ENCODE results near the gene SLCO2A1.

Gene SLCO2A1

DNA sequence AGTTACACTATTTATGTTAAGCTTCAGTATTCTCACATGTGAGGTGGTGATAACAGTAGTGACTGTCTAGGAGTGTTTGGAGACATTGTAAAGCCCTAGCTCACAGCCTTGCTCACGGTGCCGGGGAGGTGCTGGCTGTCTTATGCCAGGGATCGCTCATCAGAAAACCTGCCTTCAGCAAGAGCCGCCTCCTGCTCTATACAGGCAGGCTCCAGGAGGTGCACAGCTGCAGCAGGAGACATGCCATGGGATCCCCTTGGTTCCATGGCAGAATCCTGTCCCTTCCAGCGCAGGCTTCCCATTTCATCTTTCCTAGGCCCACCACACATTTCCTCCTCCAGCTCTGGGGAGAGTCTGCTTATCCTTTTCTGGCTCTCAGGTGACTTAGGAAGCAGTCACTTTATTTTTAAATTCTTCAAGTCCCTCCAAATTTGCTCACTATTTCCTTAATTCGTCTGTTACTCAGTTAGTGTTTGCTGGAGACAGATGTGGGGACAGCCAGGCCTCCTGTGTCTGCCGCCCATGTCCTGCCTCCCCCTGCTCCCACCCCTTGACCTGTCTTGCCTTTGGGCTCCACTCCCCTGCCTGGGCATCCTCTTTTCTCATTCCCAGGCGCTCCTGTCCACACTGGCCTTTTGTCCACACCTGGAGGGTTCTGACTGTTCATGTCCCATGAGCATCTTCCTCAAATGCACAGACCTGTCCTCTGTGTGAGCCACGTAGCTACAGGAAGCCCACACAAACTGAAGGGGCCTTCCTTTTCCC, 31.7 kb downstream of the SLCO2A1 start:
- DNase-seq: no peak

DNA sequence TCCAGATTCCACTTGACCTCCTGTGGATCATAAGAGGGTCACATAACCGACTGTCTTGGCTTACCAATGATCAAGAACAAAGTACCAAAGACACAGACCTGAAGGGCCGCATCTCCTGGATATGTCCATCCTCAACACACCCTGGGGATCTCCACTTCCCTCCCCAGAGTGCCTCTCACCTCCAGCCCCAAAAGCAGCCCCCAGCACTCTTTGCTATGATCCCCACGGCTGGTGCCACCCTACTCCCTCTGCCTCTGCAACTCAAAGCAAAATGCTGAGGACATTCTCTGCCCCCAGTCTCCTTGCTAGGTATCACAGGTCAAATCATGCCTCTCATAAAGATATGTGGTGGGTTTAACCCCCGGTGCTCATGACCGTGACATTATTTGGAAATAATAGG, 32.7 kb downstream of the SLCO2A1 start:
- no peak for DNase-seq

DNA sequence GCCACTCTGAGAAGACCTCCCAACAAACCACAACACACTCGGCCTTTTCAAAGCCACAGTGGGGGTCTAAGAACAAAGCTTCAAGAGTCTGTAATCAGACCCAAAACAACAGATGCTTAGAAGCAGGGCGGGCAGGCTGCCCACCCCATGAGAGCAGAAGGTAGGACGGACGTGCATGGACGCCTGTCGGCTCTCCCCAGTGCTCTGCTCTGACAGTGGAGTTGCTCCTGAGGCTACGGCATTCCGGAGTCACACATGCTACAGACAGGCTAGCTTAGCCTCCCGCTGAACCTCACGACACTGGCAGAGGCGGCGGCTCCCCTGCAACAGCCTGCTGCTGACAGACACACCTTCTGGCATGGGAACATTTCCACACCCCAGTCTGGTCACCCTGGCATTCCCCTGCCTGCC, 33.5 kb downstream of the SLCO2A1 start:
- DNase-seq: no peak

DNA sequence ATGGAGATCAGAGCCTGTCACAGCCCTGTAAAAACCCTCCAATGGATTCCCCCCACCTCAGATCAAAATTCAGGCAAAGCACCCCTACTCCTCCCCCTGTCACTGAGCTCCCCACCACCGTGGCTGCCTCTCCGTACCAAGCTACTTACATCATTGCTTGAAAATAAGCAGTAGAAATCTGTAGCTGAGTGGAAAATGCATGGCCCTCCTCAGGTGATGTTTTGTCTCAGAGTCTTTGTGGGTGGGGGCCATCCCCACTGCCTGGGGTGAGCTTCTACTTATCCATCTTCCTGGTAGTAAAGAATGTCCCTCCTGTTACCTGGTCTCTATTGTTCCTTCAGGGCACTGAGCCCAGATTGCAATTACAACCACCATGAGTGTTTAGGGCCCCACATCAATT, 34.5 kb downstream of the SLCO2A1 start:
- DNase-seq: no peak

DNA sequence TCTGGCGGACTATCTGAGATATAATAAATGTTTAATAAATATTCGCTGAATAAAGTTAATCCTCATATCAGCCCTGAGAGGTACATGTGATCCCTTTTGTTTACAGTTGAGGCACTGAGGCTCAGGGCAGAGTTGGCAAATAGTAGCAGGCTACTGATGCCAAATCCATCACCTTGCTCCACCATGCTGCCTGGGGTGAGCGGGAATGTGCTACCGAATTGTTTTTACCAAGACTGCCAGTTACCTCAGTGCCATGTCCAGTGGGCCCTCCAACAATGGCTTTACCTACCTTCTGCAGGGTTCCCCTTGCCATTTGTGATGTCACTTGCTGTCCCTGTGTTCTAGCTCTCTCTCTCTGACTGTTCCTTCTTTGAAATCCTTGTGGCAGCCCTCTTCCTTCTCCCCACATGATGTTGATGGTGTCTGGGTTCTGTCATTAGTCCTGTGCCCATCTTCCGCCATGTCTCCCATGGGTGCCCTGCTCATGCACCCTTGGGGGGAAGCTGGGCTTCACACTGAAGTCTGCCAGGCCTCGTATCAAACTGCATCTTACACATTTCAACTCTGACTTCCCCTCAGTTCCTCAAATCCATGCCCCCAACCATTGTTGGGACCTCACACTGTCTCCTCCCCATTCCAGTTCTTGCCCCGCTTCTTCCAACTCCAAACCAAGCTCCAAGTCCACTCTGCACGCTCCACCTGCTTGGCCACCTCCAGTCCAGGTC, 35.4 kb downstream of the SLCO2A1 start:
- DNase-seq: no peak

DNA sequence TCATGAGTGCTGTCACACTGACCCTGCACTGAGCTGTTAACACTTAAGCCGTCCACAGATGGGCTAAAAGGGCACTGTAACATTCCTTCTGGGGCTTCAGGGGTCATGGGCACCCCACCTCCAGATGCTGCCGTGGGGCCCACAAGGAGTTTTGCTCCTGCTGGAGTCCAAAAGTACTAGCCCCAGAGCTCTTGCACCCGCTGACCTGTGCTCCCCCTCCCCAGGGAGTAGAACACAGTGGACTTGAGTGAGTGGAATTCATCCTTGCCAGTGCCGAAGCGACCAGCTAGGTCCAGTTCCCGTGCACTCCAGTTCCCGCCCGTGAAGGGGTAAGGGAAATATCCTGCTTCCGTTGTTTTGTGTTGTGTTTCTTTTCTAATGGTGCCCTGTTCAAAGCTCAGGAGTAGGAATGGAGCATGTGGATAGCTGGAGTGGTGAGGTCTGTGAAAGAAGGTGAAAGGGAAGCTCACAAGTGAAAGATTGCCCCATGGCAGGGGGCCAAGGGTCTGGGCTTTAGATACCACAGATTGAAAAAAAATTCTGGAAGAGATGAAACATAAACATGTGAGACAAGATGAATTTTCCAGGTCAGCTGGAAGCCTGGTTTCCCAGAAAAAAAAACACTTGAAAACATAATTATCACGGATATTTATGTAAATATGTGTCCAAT, 36.6 kb downstream of the SLCO2A1 start:
- no peak for DNase-seq

DNA sequence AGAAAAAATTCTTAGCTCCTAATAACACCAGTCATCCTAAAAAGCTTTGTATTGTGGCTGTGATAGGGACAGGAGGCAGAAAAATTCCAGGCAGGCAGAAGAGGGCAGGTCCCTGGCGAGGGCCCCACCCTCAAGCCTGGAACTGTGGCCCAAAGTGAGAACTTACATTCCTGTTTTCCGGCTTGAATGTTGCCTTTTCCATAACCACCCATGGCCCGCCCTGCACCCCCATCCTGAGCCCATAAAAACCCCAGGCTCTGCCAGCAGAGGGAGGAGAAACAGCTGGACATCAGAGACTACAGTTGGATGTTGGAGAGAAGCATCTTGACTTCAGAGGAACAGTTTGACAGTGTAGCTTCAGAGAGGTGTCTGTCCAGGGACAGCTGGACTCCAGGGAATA, 37.3 kb downstream of the SLCO2A1 start:
- DNase-seq: no peak

DNA sequence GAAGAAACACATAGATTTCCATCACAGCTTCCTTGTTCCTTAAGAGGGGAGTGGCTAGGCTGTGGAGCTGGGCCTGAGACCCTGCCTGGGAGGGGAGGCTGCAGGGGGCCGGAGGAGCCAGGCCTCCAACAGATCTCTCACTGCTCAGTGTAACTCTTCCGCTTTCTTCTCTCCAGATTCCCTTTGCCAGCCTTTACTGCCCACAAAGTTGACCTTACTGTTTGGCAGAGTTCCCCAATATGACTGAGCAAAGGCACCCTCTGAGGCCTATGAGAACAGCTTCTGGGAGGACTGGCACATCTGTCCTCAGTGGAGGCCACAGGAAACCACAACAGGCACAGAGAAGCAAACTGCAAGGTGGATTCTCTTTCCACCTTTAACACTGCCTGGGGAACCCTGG, 38.1 kb downstream of the SLCO2A1 start:
- no peak for DNase-seq

DNA sequence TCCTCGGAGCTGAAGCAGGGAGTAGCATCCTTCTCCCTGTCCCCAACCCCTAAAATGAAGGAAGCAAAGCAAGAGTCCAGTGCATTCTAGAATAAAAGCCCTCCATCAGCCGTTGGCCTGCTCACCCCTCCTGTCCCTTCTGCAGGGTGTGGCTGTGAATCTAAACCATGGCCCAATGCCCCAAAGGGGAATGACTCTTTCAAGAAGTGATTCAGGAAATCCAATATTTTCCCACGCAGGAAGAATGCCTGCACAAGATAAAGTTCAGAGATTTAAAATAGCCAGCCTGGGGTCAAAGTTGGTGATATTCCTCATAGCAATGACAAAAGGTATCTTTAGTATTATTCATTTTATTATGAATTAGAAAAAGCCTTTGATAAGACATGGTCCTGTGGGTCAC, 38.5 kb downstream of the SLCO2A1 start:
- DNase-seq: no peak

DNA sequence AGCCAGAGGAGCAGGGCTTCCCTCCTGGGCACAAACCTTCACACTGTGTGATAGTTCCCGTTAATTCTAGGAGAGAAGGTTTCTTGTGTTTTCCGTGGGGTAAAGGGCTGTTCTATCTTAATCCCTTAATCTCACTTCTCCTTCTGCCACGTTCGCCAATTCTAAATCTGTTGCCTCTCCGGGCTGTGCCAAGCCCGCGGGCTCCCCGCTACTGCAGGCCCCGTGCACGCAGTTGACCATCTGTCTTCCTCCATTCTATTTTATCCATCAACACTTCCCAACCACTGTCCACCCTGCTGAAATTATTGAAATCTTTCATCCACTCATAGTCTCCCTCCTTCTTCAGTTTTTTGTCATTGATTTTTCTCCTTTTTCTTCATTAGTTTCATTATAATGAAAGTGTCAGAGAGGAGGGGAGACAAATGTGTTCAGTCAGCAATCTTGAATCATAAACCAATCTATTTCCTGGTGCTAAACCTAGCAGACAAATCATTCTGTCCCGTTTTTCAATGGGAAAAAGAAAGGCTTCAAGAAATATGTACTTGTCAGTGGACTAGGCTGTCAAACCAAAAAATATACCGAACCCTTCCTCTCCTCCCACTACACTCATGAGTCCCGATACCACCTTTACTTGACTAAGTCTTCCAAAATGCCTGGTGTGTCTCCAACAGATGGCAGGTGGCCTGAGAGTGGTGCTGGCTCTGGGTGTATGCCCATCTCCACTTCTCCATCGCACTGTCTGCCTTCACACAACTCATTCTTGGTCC, 39.6 kb downstream of the SLCO2A1 start:
- DNase-seq: no peak

DNA sequence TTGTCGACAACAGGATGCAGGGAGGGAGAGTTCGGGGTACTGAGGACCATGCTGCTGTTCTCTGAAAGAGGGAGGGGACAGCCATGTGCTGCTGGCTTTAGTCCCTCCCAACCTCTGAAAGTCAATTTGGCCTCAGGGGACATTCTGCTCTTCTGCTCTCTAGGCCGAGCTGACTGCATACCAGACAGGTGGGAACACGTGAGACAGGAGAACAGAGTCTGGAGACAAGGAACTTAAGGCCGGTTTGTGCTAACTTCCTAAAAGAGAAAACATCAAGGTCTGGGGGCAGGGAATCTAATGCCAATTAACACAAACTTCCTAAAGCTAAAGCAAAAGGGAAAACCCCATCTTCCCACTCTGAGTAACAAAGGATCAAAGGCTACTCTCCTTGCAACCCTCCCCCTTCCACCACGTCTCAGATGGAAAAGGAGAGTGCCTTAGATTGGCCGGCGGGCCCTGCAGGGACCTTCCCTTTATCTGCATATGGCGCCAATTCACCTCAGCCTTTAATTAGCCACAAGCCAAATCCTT, 41.0 kb downstream of the SLCO2A1 start:
- no peak for DNase-seq

DNA sequence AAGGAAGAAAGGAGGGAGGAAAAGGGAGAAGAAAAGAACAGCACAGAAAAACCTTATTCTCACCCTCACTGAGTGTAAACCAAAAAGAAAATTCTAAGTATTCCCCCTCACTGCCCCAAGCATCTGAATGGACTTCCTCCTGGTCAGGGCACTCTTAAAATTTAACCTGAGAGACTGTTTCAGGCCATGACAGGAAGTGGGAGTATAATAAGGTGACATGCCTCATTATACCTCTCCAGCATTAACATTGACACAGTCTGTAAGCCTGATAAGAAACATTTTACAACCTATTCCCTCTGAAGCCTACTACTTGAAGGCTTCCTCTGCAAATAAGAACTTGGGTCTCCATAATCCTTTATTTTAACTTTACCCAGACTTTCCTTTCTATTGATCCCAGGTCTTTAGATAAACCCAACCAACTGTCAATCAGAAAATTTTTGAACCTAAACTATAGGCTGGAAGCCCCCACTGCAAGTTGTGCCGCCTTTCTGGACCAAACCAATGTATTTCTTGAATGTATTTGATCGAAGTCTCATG, 41.7 kb downstream of the SLCO2A1 start:
- DNase-seq: no peak

DNA sequence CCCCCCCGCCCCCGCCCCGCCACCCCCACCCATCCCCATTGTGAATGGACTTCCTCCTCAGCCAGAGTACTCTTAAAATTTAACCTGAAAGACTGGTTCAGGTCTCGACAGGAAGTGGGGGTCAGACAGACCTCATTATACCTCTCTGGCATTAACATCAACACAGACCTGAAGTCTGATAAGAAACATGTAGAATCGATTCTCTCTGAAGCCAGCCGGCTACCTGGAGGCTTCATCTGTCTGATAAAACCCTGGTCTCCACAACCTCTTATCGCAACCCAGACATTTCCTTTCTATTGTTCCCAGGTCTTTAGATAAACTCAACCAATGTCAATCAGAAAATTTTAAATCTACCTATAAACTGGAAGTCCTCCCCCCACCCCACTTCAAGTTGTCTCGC, 42.6 kb downstream of the SLCO2A1 start:
- DNase-seq: no peak

DNA sequence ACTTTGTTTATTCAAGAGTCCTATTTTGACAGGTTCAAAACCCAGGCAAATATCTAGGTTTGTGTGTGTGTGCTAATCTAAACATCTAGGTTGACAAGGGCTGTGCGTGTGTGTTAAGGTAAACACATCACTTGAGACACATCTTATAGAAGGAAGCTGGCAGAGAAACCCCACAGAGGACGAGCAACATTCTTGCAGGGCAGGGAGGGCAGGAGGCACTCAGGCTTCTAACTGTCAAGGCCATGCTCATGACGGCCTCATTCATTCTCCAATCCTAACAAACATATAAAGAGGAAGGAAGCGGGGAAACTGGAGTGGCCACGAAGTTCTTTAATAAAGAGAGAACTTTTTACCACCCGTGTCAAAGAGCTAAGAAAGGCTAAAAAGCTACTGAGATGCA, 43.4 kb downstream of the SLCO2A1 start:
- no peak for DNase-seq

DNA sequence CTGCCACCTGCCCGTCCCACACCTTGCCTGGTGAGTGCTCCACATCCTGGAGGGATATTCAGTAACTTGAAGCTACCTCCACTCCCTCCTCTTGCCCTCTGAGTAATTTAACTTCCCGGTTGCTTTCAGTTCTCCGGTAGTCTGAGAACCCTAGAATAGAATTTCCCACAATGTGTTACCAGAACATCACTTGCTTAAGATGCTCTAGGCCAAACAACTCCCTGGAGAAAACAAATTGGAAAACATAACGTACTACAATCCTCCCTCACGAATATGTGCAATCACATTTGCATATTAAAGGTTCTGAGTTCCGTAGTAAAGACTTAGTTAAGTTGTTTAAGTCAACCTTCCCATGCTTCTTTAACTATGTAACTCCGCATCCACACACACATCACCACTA, 44.8 kb downstream of the SLCO2A1 start:
- DNase-seq: no peak

DNA sequence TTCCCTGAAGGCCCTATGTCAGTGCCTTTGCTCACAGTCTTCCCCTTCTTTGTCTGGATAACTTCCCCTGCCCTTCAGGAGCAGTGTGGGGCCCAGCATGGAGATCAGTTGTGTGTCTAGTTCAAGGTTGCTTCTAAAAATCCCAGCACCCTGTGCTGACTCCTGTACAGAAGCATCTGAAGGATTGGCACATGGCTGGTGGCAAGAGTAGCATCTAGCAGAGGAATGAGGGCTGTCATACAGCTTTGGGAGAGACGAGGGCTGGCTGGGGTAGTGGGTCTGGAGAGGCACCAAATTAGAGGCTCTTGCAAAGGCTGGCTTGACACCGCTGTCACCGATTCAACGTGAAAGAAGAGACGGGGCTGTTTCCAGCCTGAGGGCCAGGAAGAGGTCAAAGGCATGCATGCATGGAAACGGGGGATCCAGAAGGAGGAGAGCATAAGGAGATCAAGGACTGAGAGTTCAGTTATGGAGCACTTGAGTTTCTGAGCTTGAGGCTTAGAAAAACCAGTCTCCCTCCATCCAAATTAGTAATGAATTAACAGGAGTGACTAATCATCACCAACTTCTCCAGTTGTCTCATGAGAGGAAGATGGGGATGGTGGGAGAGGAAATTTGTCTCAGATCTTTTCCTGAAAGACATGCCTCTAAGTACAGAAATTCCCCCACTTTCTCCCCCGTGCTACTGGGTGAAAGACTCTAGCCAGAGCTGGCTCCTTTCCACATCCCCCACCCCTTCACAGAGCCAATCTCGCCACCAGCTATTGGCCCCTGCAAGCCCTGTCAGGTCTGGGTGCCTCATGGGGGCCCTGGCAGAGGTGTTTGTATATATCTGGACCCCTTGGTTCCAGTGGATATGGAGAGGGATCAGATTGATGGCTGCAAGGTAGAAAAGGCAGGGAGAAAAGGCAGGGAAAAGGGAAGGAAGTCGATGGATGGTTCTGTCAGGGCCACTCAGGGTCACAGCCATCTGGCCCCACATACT, 45.9 kb downstream of the SLCO2A1 start:
- DNase-seq: no peak

DNA sequence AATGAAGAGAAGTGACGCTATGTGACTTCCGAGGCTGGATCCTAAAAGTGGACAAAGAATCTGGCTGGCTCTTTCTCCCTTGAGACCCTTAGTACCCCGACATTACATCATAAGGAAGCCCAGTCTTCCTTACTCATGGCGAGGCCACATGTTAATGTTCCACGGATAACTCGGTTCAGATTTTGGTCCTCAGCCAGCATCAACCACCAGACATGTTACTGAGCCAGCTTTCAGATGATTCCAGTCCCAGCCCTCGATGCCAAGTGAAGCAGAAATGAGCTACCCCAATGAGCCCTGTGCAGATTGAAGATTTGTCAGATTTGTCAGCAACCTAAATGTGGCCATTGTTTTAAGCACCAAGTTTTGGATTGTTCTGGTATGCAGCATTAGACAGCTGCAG, 46.6 kb downstream of the SLCO2A1 start:
- DNase-seq: no peak

DNA sequence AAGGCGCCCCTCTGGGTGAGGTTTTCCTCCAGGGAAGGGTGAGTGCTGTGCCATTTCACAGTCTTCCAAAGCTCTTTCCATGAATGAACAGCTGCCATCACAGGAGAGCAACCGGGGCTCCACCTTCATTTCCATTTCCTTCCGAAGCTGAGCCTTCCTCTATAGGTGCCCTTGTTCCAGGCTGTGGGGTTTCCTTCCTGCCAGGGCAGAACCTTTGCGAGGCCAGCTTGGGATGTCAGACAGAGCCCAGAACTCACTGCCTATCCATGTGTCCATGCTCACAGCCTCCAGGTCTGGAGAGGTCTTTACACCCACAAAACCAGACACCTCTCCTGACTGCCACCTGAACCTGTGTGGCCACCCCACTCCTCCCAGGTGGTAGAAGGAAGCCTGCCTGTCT, 49.2 kb downstream of the SLCO2A1 start:
- no peak for DNase-seq

DNA sequence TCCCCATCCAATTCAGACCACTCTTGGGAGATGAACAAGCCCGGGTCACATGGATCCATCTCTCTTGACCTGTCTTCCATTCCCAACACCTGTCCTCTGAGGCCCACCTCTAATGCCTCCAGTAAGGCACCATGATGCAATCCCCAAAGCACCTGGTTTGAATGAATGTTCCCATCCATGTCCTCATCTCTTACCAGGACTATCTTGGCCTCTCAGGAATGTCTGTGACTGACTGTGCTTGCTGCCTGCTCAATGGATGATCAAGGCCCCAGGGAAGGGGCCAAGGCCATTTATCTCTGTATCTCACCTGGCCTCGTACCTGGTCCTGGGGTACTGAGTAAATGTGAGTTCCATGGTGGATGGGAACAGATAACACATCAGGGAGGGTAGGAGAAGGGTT, 49.7 kb downstream of the SLCO2A1 start:
- DNase-seq: no peak

DNA sequence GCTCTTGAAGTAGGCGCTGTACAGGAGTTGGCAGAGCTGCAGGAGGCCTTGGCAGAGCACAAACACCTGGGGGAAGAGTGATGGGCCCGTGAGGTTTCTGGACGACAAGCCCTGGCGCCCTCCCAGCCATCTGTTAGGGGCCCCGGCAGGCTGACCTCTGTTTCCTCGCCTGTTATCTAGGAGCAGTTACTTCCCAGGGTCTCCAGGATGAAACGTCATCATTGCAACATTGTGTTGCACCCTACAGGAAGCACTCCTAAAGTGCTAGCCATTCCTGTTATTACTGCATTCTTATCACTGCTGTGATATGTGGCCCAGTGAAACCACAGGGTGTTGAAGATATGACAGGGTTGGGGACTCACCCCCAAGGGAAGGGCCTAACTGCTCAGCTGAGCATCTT, 50.2 kb downstream of the SLCO2A1 start:
- DNase-seq: peak; percentile 4

DNA sequence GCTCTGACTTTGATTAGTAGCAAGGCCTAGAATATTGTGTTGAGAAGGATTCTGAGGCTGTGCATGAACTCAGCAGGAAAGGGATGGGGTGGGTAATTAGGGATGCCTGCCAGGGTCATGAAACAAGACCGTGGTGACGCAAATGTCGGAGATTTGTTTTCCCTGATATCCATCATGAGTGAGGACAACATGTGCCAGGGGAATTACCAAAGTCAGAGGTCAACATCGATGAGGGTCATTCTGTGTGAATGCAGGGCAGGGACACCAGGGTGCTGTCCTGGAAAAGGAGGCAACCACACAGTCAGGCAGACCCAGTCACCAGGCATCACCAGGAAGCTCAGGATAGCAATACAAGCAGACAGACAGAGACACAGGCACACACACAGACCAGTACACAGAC, 52.2 kb downstream of the SLCO2A1 start:
- no peak for DNase-seq
